Measurements from ENCODE around the gene NAA20.

Gene NAA20

GRCh38 chr20:20076297-20077065, 59.3 kb downstream of the NAA20 start:
- no peak for DNase-seq

- no peak for DNase-seq
These were observed 60.9 kb downstream of the NAA20 start for GRCh38 chr20:20078041-20078440.

GRCh38 chr20:20079102-20079784, 62.1 kb downstream of the NAA20 start:
- DNase-seq: no peak

Data from T-helper 2 cell (primary cell).